ENCODE measurements around the gene KRT32.

KRT32 gene

GRCh38 chr17:41466988-41467387 is at the start of gene KRT32:
Gene KRT32 (minus strand): TSS chr17:41467386. CDS start chr17:41467325, 61 bp downstream.
- DNase-seq: no peak

- DNase-seq: no peak
Observed at GRCh38 chr17:41516830-41517283, 49.7 kb upstream of the KRT32 start.

GRCh38 chr17:41516147-41516829 is 49.1 kb upstream of the KRT32 start:
- DNase-seq: no peak

- no peak for DNase-seq
Observed at GRCh38 chr17:41513168-41513547, 46.0 kb upstream of the KRT32 start.

- DNase-seq: no peak
Observed at GRCh38 chr17:41512546-41513167, 45.5 kb upstream of the KRT32 start.

- DNase-seq: no peak
Observed at GRCh38 chr17:41511716-41512115, 44.5 kb upstream of the KRT32 start.

- no peak for DNase-seq
Observed at GRCh38 chr17:41511116-41511515, 43.9 kb upstream of the KRT32 start.

- no peak for DNase-seq
Observed at GRCh38 chr17:41510251-41511065, 43.3 kb upstream of the KRT32 start.

GRCh38 chr17:41507315-41507880 is 40.2 kb upstream of the KRT32 start:
- no peak for DNase-seq

- DNase-seq: no peak
Observed at GRCh38 chr17:41505809-41506767, 38.9 kb upstream of the KRT32 start.

GRCh38 chr17:41505007-41505808 is 38.0 kb upstream of the KRT32 start, which contains the start of gene KRT13:
Gene KRT13 (minus strand): TSS chr17:41505612. CDS start chr17:41505550, 62 bp downstream.
- no peak for DNase-seq

- DNase-seq: no peak
Observed at GRCh38 chr17:41504246-41504977, 37.2 kb upstream of the KRT32 start.

GRCh38 chr17:41503202-41503601 is 36.0 kb upstream of the KRT32 start:
- no peak for DNase-seq

GRCh38 chr17:41500131-41500911 is 33.1 kb upstream of the KRT32 start:
- no peak for DNase-seq

- DNase-seq: no peak
Observed at GRCh38 chr17:41499714-41500113, 32.5 kb upstream of the KRT32 start.

- no peak for DNase-seq
Observed at GRCh38 chr17:41498276-41498675, 31.1 kb upstream of the KRT32 start.

GRCh38 chr17:41496803-41497484 is 29.8 kb upstream of the KRT32 start:
- peak; percentile 43 for DNase-seq

GRCh38 chr17:41494524-41494923 is 27.3 kb upstream of the KRT32 start:
- no peak for DNase-seq

GRCh38 chr17:41492771-41493170 is 25.6 kb upstream of the KRT32 start:
- DNase-seq: peak; percentile 53

All from right hindlimb (tissue), 1 donor.